Measurements from ENCODE around the gene CCDC179.

CCDC179 gene

DNA sequence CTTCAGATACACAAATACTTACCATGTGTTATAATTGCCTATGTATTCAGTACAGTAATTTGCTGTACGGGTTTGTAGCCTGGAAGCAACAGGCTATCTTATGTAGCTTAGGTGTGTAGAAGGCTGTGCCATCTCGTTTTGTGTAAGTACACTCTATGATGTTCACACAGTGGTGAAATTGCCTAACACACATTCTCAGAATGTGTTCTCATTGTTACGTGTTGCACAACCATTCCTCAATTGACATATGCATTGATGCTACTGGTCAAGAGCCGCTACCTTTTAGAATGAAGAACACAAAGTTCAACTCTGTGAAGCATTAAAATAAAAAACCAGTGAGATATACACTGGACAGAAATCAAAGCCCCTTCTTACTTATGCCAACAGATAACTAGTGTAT lies 57.4 kb downstream of the CCDC179 start:
- no peak overlapping the region for H3K4me3 ChIP-seq (ENCODE audit: low read length, poor library complexity, severe bottlenecking)
- H3F3A ChIP-seq (ENCODE audit: low read depth), result no peaks in the 10 kb centered on the region
- peaks cover 1% of the 10 kb centered on the region for H3K4me1 ChIP-seq (ENCODE audit: insufficient read depth, low read length, poor library complexity, severe bottlenecking)
- no peaks in the 10 kb centered on the region for H3K36me3 ChIP-seq (ENCODE audit: insufficient read depth, low read length)
- no peak overlapping the region for H2AFZ ChIP-seq (ENCODE audit: low read length)
- TF ChIP-seq, protein P1, sequence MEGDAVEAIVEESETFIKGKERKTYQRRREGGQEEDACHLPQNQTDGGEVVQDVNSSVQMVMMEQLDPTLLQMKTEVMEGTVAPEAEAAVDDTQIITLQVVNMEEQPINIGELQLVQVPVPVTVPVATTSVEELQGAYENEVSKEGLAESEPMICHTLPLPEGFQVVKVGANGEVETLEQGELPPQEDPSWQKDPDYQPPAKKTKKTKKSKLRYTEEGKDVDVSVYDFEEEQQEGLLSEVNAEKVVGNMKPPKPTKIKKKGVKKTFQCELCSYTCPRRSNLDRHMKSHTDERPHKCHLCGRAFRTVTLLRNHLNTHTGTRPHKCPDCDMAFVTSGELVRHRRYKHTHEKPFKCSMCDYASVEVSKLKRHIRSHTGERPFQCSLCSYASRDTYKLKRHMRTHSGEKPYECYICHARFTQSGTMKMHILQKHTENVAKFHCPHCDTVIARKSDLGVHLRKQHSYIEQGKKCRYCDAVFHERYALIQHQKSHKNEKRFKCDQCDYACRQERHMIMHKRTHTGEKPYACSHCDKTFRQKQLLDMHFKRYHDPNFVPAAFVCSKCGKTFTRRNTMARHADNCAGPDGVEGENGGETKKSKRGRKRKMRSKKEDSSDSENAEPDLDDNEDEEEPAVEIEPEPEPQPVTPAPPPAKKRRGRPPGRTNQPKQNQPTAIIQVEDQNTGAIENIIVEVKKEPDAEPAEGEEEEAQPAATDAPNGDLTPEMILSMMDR (conservative IDR thresholded peaks at IDR 0.05; ENCODE audit: low read length), result no peak
- no peak for TF ChIP-seq EZH2phosphoT487 (IDR thresholded peaks at IDR 0.05; ENCODE audit: borderline replicate concordance)
- H3K9me2 ChIP-seq (replicated peaks; ENCODE audit: low read depth, low read length), result no peaks in the 10 kb centered on the region
- H3K4me2 ChIP-seq (ENCODE audit: low read depth, low read length, poor library complexity, severe bottlenecking), result no peak overlapping the region
- H3K79me2 ChIP-seq (ENCODE audit: insufficient read depth, low read length), result no peaks in the 10 kb centered on the region
- H4K20me1 ChIP-seq (ENCODE audit: insufficient read depth, low read length, poor library complexity, severe bottlenecking), result no peaks in the 10 kb centered on the region
- no peaks in the 10 kb centered on the region for H3K9me3 ChIP-seq (ENCODE audit: insufficient read depth, low read depth, low read length)
- no peaks in the 10 kb centered on the region for H3K27me3 ChIP-seq (ENCODE audit: insufficient read depth, low read length, poor library complexity, severe bottlenecking)
- H3K9ac ChIP-seq (ENCODE audit: low read depth, low read length, poor library complexity, severe bottlenecking), result no peak overlapping the region

DNA sequence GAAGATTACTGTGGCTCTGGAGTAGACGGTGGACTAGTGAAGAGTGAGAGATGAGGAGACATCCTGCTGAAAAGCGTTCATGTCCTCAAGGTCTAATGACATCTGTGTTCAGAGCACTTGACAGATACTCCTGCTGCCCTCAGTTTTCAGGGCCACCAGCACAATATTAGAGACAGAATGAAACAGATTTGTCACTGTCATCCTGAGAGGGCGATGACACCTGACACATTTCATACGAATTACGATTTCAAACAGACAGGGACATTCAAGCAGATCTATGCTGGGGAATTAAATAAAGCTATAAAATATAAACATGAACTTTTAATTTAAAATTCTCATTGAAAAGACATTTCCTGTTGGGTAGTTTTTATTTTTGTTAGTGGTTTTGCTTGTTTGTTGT lies 59.8 kb downstream of the CCDC179 start:
- Histone ChIP-seq H3K9me2 (replicated peaks; ENCODE audit: low read depth, low read length) (no peaks in the 10 kb centered on the region), H3K9ac (ENCODE audit: low read depth, low read length, poor library complexity, severe bottlenecking) (no peak overlapping the region), H2AFZ (ENCODE audit: low read length) (no peak overlapping the region), H3K36me3 (ENCODE audit: insufficient read depth, low read length) (no peaks in the 10 kb centered on the region), H3F3A (ENCODE audit: low read depth) (no peaks in the 10 kb centered on the region), H3K9me3 (ENCODE audit: insufficient read depth, low read depth, low read length) (no peaks in the 10 kb centered on the region), H3K4me1 (ENCODE audit: insufficient read depth, low read length, poor library complexity, severe bottlenecking) (no peaks in the 10 kb centered on the region), H3K79me2 (ENCODE audit: insufficient read depth, low read length) (no peaks in the 10 kb centered on the region), H3K27me3 (ENCODE audit: insufficient read depth, low read length, poor library complexity, severe bottlenecking) (no peaks in the 10 kb centered on the region), H3K4me2 (ENCODE audit: low read depth, low read length, poor library complexity, severe bottlenecking) (no peak overlapping the region), H4K20me1 (ENCODE audit: insufficient read depth, low read length, poor library complexity, severe bottlenecking) (no peaks in the 10 kb centered on the region), H3K4me3 (ENCODE audit: low read length, poor library complexity, severe bottlenecking) (no peak overlapping the region)
- TF ChIP-seq EZH2phosphoT487 (IDR thresholded peaks at IDR 0.05; ENCODE audit: borderline replicate concordance), result no peak
- TF ChIP-seq, protein P1 (conservative IDR thresholded peaks at IDR 0.05; ENCODE audit: low read length), result no peak

DNA sequence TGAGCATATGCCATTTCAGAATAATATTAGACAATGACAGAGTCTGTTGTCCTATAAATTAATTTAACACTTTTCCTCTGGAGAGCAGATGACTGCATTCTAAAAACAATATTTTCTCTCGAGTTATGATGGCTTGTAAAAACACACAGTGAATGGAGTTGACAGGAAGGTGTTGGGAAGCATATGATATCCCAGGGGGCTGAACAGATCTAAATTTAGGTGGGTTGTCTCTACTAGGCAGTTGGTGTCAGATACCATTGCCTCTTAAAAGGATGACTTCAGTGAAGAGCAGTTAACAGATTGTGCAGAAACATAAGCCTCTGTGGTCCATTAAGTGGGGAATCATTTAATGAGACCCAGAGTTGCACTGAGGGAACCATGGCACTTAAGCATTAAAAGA lies 61.4 kb downstream of the CCDC179 start:
- H3K36me3 ChIP-seq (ENCODE audit: insufficient read depth, low read length), result no peaks in the 10 kb centered on the region
- H3K4me1 ChIP-seq (ENCODE audit: insufficient read depth, low read length, poor library complexity, severe bottlenecking), result no peaks in the 10 kb centered on the region
- H3K4me3 ChIP-seq (ENCODE audit: low read length, poor library complexity, severe bottlenecking), result no peak overlapping the region
- no peaks in the 10 kb centered on the region for H3K9me2 ChIP-seq (replicated peaks; ENCODE audit: low read depth, low read length)
- H3F3A ChIP-seq (ENCODE audit: low read depth), result no peaks in the 10 kb centered on the region
- H3K9ac ChIP-seq (ENCODE audit: low read depth, low read length, poor library complexity, severe bottlenecking), result no peak overlapping the region
- H3K4me2 ChIP-seq (ENCODE audit: low read depth, low read length, poor library complexity, severe bottlenecking), result no peak overlapping the region
- H2AFZ ChIP-seq (ENCODE audit: low read length), result no peak overlapping the region
- no peaks in the 10 kb centered on the region for H4K20me1 ChIP-seq (ENCODE audit: insufficient read depth, low read length, poor library complexity, severe bottlenecking)
- H3K9me3 ChIP-seq (ENCODE audit: insufficient read depth, low read depth, low read length), result no peaks in the 10 kb centered on the region
- H3K27me3 ChIP-seq (ENCODE audit: insufficient read depth, low read length, poor library complexity, severe bottlenecking), result no peaks in the 10 kb centered on the region
- H3K79me2 ChIP-seq (ENCODE audit: insufficient read depth, low read length), result no peaks in the 10 kb centered on the region
- TF ChIP-seq, protein P1 (conservative IDR thresholded peaks at IDR 0.05; ENCODE audit: low read length), result no peak
- no peak for TF ChIP-seq EZH2phosphoT487 (IDR thresholded peaks at IDR 0.05; ENCODE audit: borderline replicate concordance)

All from Loucy (cell line).